ENCODE data around the gene PRPF6. TPM values are rescaled to one million over a fixed set of nuclear protein-coding genes. Genes with fewer than 3 reads are reported as not detected.

The PRPF6 gene
- total and polyA plus RNA-seq, 2 of the 13 experiments (the other 11 are each of a cell fraction or from before 2014, with no cell fraction given) = 63.7 to 101 TPM

GRCh38 chr20:63980806-63981728 lies at the start of gene PRPF6 (continued):
- TF ChIP-seq ZNF275 (CRISPR knock-in tag; IDR thresholded peaks at IDR 0.05; ENCODE audit: borderline replicate concordance) (peak; percentile 66; the same call in 1 of the 2 replicates), ZNF138 (CRISPR knock-in tag; IDR thresholded peaks at IDR 0.05; ENCODE audit: low read depth) (no peak), ZNF382 (CRISPR knock-in tag; IDR thresholded peaks at IDR 0.05; ENCODE audit: borderline replicate concordance) (no peak), ZNF503 (CRISPR knock-in tag; IDR thresholded peaks at IDR 0.05) (peak; percentile 88; the same call in 1 of the 2 replicates), ZBTB21 (CRISPR knock-in tag; IDR thresholded peaks at IDR 0.05) (peak; percentile 93), ZNF3 (CRISPR knock-in tag; IDR thresholded peaks at IDR 0.05) (0 out of 2 replicates have a peak, but pooled peaks have one; percentile 55), ZNF569 (CRISPR knock-in tag; IDR thresholded peaks at IDR 0.05; ENCODE audit: borderline replicate concordance) (no peak), NFYB (CRISPR knock-in tag; IDR thresholded peaks at IDR 0.05) (peak; percentile 59; the same call in 1 of the 2 replicates), ZBTB26 (CRISPR knock-in tag; IDR thresholded peaks at IDR 0.05; ENCODE audit: borderline replicate concordance) (peak; percentile 93), ZNF512 (CRISPR knock-in tag; IDR thresholded peaks at IDR 0.05) (no peak), NPAS2 (CRISPR knock-in tag; IDR thresholded peaks at IDR 0.05; ENCODE audit: borderline replicate concordance) (no peak), CEBPZ (IDR thresholded peaks at IDR 0.05; ENCODE audit: low read length) (no peak), BCL3 (CRISPR knock-in tag; IDR thresholded peaks at IDR 0.05) (peak; percentile 89), CCAR2 (optimal IDR thresholded peaks at IDR 0.05; ENCODE audit: low read depth, low read length) (no peak), ZNF75D (CRISPR knock-in tag; IDR thresholded peaks at IDR 0.05; ENCODE audit: borderline replicate concordance) (no peak)

Measured in HepG2 (cell line).